ENCODE measurements around the gene HSBP1L1. TPM values are rescaled to one million over a fixed set of nuclear protein-coding genes. Genes with fewer than 3 reads are reported as not detected.

HSBP1L1 gene
- total and polyA plus RNA-seq, 2 of the 8 experiments (the other 6 are each of a cell fraction or from before 2014, with no cell fraction given): 1.0 to 1.3 TPM

DNA sequence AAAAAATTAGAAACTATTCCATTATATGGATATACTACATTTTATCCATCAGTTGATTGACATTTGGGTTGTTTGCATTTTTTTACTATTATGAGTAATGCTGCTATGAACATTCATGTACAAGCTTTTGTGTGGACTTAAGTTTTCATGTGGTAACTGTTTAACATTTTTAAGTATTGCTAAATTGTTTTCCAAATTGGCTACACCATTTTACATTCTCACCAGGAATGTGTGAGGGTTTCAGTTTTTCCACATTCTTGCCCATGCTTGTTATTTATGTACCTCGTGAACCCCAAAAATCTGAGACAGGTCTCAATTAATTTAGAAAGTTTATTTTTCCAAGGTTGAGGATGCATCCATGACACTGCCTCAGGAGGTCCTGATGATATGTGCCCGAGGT lies 27.1 kb downstream of the HSBP1L1 start:
- Histone ChIP-seq H3K14ac (ENCODE audit: insufficient read length) (no peak overlapping the region), H4K91ac (replicated peaks; ENCODE audit: insufficient read length, low read length) (no peak overlapping the region), H3K4me1 (replicated peaks in 1 of 4; ENCODE audit: control insufficient read depth in 3 of 4, insufficient read depth in 4 of 4, low read length in 3 of 4) (peaks cover 0 to 4% (median 2%) of the 10 kb centered on the region in 4 experiments; a peak in 4 of 7 replicates), H3K4ac (replicated peaks; ENCODE audit: insufficient read length, low read depth, low read length) (no peak overlapping the region), H3K9ac (replicated peaks in 1 of 4; ENCODE audit: extremely low read depth in 1 of 4, low read depth in 3 of 4, low read length in 3 of 4) (no peak overlapping the region), H4K5ac (ENCODE audit: insufficient read length, low read depth, low read length) (no peak overlapping the region), H3K4me2 (ENCODE audit: insufficient read depth in 1 of 2, low read depth in 2 of 2, low read length in 2 of 2) (no peak overlapping the region), H3K9me3 (ENCODE audit: insufficient read depth in 2 of 2, low read depth in 1 of 2, low read length in 1 of 2) (no peaks in the 10 kb centered on the region), H4K8ac (ENCODE audit: extremely low read depth, insufficient read depth, low read length) (no peak overlapping the region), H2BK15ac (ENCODE audit: low read length) (no peak overlapping the region), H3K23ac (ENCODE audit: insufficient read length) (no peak overlapping the region), H3K36me3 (ENCODE audit: control insufficient read depth in 2 of 4, insufficient read depth in 4 of 4, low read length in 3 of 4) (peaks cover 0 to under 1% (median 0%) of the 10 kb centered on the region in 4 experiments; a peak in 2 of 8 replicates), H3K23me2 (ENCODE audit: low read depth, low read length) (peaks cover 5% of the 10 kb centered on the region; the same call in 1 of the 2 replicates), H2BK12ac (ENCODE audit: low read depth, low read length) (no peak overlapping the region), H2AK5ac (ENCODE audit: low read depth, low read length) (no peak overlapping the region), H3K27me3 (replicated peaks in 1 of 4; ENCODE audit: control insufficient read depth in 3 of 4, extremely low read depth in 1 of 4, insufficient read depth in 3 of 4, low read length in 3 of 4) (no peaks in the 10 kb centered on the region), H3K4me3 (ENCODE audit: extremely low read depth in 1 of 4, insufficient read depth in 2 of 4, low read depth in 3 of 4, low read length in 4 of 4) (no peak overlapping the region), H3K27ac (ENCODE audit: low read depth, low read length) (no peak overlapping the region), H2BK20ac (ENCODE audit: low read length) (no peak overlapping the region), H3K56ac (replicated peaks; ENCODE audit: insufficient read length, low read depth, low read length) (no peak overlapping the region), H3K79me2 (ENCODE audit: control insufficient read depth in 1 of 2, insufficient read depth in 2 of 2, low read length in 2 of 2) (peaks cover 9 to 17% of the 10 kb centered on the region in 2 experiments), H2BK5ac (ENCODE audit: low read depth, low read length) (no peak overlapping the region), H4K20me1 (replicated peaks in 1 of 2; ENCODE audit: control insufficient read depth in 1 of 2, insufficient read depth in 2 of 2, low read length in 2 of 2) (peaks cover 4 to 5% of the 10 kb centered on the region in 2 experiments), H3K18ac (ENCODE audit: extremely low read depth, low read length) (no peak overlapping the region), H2AFZ (ENCODE audit: low read length) (no peak overlapping the region), H3K79me1 (ENCODE audit: low read depth, low read length) (0 out of 2 replicates have a peak, but pooled peaks cover 1% of the 10 kb centered on the region), H2BK120ac (replicated peaks; ENCODE audit: low read depth, low read length) (no peak overlapping the region)
- ChIA-PET CTCF (ENCODE audit: partially characterized antibody) (no interaction called here), POLR2A (ENCODE audit: partially characterized antibody) (interaction anchor here (0.9 to 1.0 kb wide), 2 partner anchors 12 to 54 kb away, joined by 3 read pairs; no protein-coding TSS in a partner anchor)
- WGBS, 2 experiments (ENCODE audit: extremely low coverage in 1 of 2, insufficient coverage in 1 of 2, insufficient read length in 1 of 2, insufficient replicate concordance in 2 of 2, low coverage in 1 of 2, low lambda C conversion rate in 2 of 2, missing lambda C conversion rate in 1 of 2): 89% methylated on average over 2 of the region's 2 CpGs; no CpG with 5 or more reads in 1 of the 2 experiments
- FAIRE-seq (no peak), DNase-seq (ENCODE audit: low read depth in 1 of 2, low spot score in 2 of 2) (no peak)
- no peak for TF ChIP-seq BCL11A (IDR thresholded peaks at IDR 0.05; ENCODE audit: low read depth in 2 of 2, low read length in 2 of 2)
- no peak for TF ChIP-seq ASH2L (IDR thresholded peaks at IDR 0.05; ENCODE audit: low read length)
- TF ChIP-seq CHD1 (IDR thresholded peaks at IDR 0.05; ENCODE audit: low read depth, low read length): no peak
- TF ChIP-seq MAFK (IDR thresholded peaks at IDR 0.05; ENCODE audit: low read depth, low read length): no peak
- no peak for TF ChIP-seq JUND (IDR thresholded peaks at IDR 0.05; ENCODE audit: low read length)
- no peak for TF ChIP-seq KDM1A (IDR thresholded peaks at IDR 0.05; ENCODE audit: borderline replicate concordance, low read length)
- TF ChIP-seq, protein P1, sequence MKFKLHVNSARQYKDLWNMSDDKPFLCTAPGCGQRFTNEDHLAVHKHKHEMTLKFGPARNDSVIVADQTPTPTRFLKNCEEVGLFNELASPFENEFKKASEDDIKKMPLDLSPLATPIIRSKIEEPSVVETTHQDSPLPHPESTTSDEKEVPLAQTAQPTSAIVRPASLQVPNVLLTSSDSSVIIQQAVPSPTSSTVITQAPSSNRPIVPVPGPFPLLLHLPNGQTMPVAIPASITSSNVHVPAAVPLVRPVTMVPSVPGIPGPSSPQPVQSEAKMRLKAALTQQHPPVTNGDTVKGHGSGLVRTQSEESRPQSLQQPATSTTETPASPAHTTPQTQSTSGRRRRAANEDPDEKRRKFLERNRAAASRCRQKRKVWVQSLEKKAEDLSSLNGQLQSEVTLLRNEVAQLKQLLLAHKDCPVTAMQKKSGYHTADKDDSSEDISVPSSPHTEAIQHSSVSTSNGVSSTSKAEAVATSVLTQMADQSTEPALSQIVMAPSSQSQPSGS (IDR thresholded peaks at IDR 0.05; ENCODE audit: low read length): no peak
- no peak for TF ChIP-seq TBP (IDR thresholded peaks at IDR 0.05; ENCODE audit: low read depth, low read length)
- TF ChIP-seq, protein P2, sequence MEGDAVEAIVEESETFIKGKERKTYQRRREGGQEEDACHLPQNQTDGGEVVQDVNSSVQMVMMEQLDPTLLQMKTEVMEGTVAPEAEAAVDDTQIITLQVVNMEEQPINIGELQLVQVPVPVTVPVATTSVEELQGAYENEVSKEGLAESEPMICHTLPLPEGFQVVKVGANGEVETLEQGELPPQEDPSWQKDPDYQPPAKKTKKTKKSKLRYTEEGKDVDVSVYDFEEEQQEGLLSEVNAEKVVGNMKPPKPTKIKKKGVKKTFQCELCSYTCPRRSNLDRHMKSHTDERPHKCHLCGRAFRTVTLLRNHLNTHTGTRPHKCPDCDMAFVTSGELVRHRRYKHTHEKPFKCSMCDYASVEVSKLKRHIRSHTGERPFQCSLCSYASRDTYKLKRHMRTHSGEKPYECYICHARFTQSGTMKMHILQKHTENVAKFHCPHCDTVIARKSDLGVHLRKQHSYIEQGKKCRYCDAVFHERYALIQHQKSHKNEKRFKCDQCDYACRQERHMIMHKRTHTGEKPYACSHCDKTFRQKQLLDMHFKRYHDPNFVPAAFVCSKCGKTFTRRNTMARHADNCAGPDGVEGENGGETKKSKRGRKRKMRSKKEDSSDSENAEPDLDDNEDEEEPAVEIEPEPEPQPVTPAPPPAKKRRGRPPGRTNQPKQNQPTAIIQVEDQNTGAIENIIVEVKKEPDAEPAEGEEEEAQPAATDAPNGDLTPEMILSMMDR (IDR thresholded peaks at IDR 0.05; ENCODE audit: control extremely low read depth in 1 of 3, insufficient read depth in 1 of 3, low read depth in 1 of 3, low read length in 3 of 3): no peak
- TF ChIP-seq BACH1 (IDR thresholded peaks at IDR 0.05; ENCODE audit: low read length): no peak
